GM19468 (cell line): Measurements from ENCODE around the gene SRCIN1.

Experiments
- ATAC-seq: cut with Tn5 transposase; IDR thresholded peaks from one replicate; pipeline ENCODE4 v1.9.1; 2021; ENCODE audit warnings: mild to moderate bottlenecking, moderate library complexity, moderate number of reproducible peaks; ENCODE audit not compliant: unreplicated experiment; ENCODE audit errors: extremely low read depth

The SRCIN1 gene

GRCh38 chr17:38617074-38617860 is 11.5 kb upstream of the SRCIN1 start:
- ATAC-seq, result no peak

GRCh38 chr17:38616361-38616760 is 10.6 kb upstream of the SRCIN1 start:
- no peak for ATAC-seq

GRCh38 chr17:38613981-38614779 is 8.4 kb upstream of the SRCIN1 start:
- ATAC-seq, result no peak

- no peak for ATAC-seq
Observed at GRCh38 chr17:38613525-38613980, 7.8 kb upstream of the SRCIN1 start.

GRCh38 chr17:38611872-38612376 is 6.2 kb upstream of the SRCIN1 start:
- ATAC-seq, result no peak

GRCh38 chr17:38611070-38611786 is 5.5 kb upstream of the SRCIN1 start:
- ATAC-seq, result no peak

GRCh38 chr17:38609280-38610031 is 3.7 kb upstream of the SRCIN1 start:
- no peak for ATAC-seq

- no peak for ATAC-seq
Observed at GRCh38 chr17:38608648-38609047, 2.9 kb upstream of the SRCIN1 start.

- no peak for ATAC-seq
Observed at GRCh38 chr17:38606646-38607611, 1.2 kb upstream of the SRCIN1 start.

GRCh38 chr17:38605411-38605840 is 326 bp downstream of the SRCIN1 start:
- ATAC-seq, result no peak

- ATAC-seq, result no peak
Observed at GRCh38 chr17:38604479-38605403, 1.0 kb downstream of the SRCIN1 start.

GRCh38 chr17:38603786-38604478 is 1.8 kb downstream of the SRCIN1 start:
- no peak for ATAC-seq

- ATAC-seq, result no peak
Observed at GRCh38 chr17:38602956-38603785, 2.6 kb downstream of the SRCIN1 start.

- ATAC-seq, result no peak
Observed at GRCh38 chr17:38602453-38602852, 3.3 kb downstream of the SRCIN1 start.

GRCh38 chr17:38601539-38602351 is 4.0 kb downstream of the SRCIN1 start:
- ATAC-seq, result no peak
